ENCODE results near the gene CUX1. TPM values are rescaled to one million over a fixed set of nuclear protein-coding genes. Genes with fewer than 3 reads are reported as not detected.

Gene CUX1
- total RNA-seq, 1 donor from 2014 or later, result 15.1 TPM

- no peak for DNase-seq (ENCODE audit: low read depth in 2 of 2)
Measured at GRCh38 chr7:101891936-101892640, 74.7 kb downstream of the CUX1 start.

GRCh38 chr7:101893341-101894082 lies 76.1 kb downstream of the CUX1 start:
- no peak for DNase-seq (ENCODE audit: low read depth in 2 of 2)

GRCh38 chr7:101896316-101896715 lies 78.9 kb downstream of the CUX1 start:
- no peak for DNase-seq (ENCODE audit: low read depth in 2 of 2)

DNA sequence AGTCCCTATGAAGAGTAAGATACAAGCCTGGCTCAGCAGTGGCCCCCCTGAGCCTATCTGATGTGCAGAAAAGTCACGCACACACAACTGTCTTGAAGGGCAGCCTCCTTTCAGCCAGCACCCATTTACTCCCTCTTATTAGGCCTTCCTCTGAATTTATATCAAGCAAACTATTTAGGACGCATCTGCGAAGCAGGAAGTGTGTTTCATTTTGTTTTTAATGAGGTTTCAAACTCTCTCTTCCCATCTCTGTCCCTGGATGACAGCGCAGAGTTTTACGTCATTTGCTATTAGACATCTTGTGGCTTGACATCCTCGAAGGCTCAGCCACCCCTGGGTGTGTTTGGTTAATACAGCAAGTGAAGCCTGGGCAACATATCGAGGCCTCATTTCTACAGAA lies 79.5 kb downstream of the CUX1 start:
- no peak for DNase-seq (ENCODE audit: low read depth in 2 of 2)

DNA sequence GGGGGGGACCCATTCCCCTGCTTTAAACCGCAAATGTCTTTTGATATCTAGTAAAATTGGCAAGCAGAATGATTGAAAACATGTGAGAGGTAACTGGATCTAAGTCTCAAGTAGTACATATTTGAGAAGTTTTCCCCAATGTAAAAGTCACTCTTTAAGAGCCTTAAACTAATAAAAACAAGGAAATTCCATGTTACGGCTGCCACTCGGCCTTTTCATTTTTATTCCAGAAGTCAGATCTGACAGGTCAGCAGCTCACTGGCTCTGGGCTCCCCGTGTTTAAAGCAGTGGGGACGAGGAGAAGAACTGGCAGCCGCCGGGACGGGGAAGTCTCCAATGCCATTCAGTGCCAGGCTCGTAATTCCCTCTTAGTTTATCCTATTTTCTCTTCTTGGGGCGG lies 80.7 kb downstream of the CUX1 start:
- peak in 1 of 2 donors; percentile 10 for DNase-seq (ENCODE audit: low read depth in 2 of 2)

GRCh38 chr7:101899616-101900015 lies 82.2 kb downstream of the CUX1 start:
- DNase-seq (ENCODE audit: low read depth in 2 of 2), result no peak

DNA sequence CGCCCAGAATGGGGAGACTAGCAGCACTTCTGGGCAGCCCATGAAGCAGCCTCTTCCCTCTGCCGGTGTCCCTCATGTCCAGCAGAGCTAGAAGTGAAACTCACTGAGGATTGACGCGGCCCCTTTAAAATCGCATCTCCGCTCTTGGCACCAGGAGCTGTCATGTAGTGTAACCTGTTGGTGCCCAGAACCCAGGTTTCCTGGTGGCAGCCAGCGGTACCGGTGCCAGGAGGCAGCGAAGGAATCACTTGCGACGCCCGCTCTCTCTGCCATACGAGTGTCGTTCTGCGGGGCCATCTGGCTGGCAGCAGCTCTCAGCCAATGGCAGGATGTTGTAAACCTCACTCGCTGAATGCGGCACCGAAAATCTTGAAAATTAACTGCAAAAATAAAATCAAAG lies 82.7 kb downstream of the CUX1 start:
- no peak for DNase-seq (ENCODE audit: low read depth in 2 of 2)

DNA sequence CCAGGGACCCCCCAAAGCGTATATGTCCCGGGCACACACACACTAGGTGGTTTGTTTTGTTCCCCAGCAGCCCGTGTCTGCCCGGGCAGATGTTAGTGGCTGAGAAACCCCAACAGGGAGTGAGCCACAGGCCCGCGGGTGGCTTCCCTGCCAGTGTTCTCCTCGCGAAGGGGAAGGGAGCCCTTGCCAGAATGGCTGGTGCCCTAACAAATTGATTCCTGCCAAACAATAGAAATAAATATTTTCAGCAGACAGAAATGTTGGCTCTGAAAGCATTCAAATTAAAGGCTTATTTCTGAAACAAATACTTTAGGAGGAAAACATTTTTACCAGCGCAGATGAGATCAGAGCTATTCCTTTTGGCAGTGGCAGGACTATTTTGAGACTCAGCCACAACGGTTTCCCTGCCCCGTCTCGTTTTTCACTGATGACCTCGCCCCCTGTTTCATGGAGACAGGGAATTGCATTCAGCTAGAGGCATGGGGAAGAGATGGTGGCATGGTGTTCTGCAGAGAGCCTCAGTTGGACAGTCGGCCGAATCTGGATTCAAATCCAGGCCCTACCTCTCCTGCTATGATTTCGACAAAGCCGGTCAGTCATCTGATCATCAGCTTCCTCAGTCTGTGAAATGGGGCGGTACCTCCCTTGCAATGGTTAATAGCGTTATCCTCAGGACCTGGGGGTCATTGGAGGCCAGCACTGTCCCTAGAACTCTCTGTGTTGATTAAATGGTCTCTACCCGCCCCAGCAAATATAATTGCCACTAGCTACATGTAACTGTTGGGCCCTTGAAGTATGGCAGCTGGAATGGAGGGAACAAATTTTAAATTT lies 84.5 kb downstream of the CUX1 start:
- DNase-seq (ENCODE audit: low read depth in 2 of 2), result peak in 1 of 2 donors; percentile 44

DNA sequence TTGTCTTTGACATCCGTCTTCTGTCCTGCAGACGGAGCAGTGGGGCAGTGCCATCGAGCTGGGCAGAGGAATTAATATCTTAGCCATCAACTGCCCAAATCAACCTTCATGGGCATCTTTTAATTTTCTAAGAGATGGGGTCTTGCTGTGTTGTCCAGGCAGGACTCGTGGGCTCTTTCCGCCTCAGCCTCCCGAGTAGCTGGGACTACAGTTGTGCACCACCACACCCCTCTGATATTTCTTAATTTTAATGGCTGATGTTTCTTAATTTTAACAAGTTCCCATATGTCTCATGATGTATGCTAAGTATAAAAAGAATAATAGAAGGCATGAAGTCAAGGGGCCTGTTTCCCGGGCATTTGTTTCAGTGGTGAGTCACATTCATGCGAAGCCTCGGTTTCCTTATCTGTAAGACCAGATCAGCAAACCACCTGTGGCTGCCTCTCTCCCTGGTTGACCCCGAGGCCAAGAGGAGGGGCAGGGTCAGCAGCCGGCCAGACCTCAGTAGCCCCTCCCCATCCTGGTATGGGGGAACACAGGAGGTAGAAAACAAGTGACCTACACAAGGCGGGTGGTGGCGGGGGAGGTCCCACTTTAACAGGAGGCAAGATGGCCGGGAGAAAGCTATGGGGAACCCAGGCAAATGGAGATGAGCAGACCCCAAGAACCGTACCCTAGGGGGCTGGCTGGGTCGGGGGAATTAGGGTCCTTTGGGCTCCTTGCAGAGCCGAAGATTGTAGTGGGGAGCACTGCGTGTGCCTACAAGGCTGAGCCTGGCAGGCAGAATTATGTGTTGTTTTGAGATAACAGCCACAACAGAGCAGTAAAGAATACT lies 85.5 kb downstream of the CUX1 start:
- peak in 1 of 2 donors; percentile 48 for DNase-seq (ENCODE audit: low read depth in 2 of 2)

DNA sequence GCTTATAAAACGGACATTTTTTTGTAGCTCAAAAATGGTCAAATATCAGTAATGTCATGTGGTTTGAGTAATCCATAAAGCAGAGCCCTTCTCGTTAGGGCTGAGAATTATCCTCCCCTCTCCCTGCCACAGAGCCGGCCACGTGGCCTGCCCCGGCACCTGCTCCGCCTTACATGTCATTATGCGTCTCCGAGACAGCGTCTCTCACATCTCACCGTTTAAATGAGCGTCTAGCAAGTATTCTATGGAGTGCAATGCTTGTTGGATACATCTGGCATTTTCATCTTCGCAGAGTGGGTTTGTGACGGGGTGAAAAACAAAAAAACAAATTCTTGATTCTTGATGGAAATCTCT lies 86.1 kb downstream of the CUX1 start:
- no peak for DNase-seq (ENCODE audit: low read depth in 2 of 2)

GRCh38 chr7:101904019-101904418 lies 86.6 kb downstream of the CUX1 start:
- no peak for DNase-seq (ENCODE audit: low read depth in 2 of 2)

GRCh38 chr7:101905203-101905865 lies 87.9 kb downstream of the CUX1 start:
- DNase-seq (ENCODE audit: low read depth in 2 of 2), result no peak

GRCh38 chr7:101906291-101907240 lies 89.1 kb downstream of the CUX1 start:
- DNase-seq (ENCODE audit: low read depth in 2 of 2), result no peak

- DNase-seq (ENCODE audit: low read depth in 2 of 2), result no peak
Measured at GRCh38 chr7:101910991-101911799, 93.8 kb downstream of the CUX1 start.

DNA sequence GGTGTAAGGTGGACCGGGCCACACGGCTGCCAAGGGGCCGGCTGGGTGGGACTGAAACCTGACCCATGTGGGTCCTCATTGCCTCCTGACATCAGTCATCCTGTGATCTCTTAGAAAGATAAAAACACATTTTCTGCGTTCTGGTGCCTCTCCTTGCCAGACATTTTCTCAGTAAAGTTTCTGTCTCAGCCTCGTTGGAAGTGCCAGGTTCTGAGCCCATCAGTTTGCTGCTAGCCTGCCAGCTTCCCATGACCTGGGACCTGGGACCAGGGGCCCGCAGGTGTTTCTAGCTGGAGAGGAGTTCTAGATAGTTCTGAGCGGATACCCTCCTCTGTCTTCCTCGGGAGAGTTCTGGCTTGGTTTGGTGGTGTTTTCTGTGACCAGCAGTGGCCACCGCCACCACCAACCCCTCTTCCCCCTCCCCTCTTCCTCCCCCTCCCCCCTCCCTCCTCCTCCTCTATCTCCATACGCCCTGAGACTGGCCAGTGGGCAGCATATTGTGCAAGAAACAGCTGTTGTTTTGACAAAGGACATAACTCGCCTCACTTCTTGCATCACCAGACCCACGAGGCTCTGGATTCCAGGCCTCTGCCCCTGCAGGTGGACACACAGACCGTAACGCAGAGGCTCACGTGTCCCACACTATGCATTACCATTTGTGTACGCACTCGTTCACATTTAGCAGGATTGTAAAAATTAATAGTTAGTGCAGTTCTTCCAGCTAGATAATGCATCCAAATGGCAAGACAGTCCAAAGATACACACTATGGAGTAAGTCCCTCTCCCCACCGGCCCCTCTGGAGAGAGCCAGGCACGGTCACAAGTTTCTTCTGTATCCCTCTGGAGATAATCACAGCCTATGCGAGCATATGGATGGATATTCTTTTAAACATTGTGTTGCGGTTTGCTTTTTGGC lies 94.6 kb downstream of the CUX1 start:
- no peak for DNase-seq (ENCODE audit: low read depth in 2 of 2)

DNA sequence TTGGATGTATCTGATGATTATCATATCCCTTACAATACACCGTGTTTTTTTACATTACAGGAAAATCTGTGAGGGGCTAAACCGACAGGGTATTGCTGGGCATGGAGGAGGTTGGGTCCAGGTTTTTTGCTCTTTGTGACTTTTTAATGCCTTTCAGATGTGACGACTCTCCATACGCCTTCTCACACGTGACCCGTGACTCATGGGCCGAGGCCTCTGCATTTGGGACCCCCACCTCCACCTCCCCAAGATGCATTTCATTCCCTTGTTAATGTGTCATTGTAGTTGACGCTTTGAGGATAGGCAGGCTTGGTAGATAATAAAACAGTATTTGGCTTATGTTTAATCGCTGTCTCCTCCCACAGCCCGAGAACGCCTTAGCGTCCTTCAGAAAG lies 95.3 kb downstream of the CUX1 start:
- DNase-seq (ENCODE audit: low read depth in 2 of 2), result no peak

DNA sequence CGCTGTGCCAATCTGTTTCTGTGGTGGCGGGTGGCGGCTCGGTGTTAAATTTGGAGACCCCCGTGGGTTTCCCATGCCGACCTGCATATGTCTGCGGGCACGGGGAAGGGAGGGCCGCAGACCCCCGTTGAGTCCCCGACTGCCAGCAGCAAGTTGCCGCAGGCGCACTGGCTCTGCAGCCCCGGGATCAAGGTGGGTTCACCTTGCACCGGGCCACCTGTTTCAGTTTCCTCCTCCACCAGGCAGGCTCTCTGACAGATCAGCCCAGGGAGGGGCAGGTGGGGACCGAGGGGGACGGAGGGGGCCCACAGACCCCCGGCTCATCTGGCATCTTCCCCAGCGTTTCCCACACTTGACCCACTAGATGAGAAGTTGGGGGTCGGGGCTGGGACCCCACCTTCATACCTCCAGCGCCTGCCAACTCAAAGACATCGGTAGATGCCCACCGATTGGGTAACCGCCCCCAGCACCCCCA lies 95.9 kb downstream of the CUX1 start:
- DNase-seq (ENCODE audit: low read depth in 2 of 2), result no peak

DNA sequence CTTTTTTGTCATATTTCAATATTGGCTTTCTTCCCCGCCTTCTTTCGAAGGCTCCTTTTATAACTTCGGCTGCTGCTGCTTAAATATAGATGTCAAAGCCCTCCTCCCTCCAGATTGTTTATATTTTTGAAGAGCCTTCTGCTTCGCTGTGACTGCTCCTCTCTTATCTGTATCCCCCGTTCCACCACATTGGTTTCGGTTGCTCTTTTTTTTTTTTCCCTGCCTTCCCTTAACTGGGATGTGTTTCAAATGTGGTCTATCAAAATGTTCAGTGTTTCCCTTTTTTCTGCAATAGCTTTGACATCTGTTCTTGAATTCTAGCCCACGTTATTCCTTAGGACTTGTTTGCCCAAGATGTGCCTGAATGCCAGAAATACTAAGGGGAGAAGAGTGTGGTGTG lies 96.4 kb downstream of the CUX1 start:
- no peak for DNase-seq (ENCODE audit: low read depth in 2 of 2)

Measured in dermis microvascular lymphatic vessel endothelial cell (primary cell).